ENCODE data around the gene PHLDB3.
A peak's percentile ranks its signal among the peaks of the same experiment; 100 is the strongest.

The PHLDB3 gene

GRCh38 chr19:43452582-43452981 lies 52.0 kb downstream of the PHLDB3 start:
- no peak for TF ChIP-seq CTCF (IDR thresholded peaks at IDR 0.05)

- no peak for TF ChIP-seq CTCF (IDR thresholded peaks at IDR 0.05)
These were observed 54.0 kb downstream of the PHLDB3 start for GRCh38 chr19:43450545-43450997.

GRCh38 chr19:43447655-43448054 lies 56.9 kb downstream of the PHLDB3 start:
- no peak for TF ChIP-seq CTCF (IDR thresholded peaks at IDR 0.05)

GRCh38 chr19:43446746-43447489 lies 57.6 kb downstream of the PHLDB3 start:
- peak; percentile 72 for TF ChIP-seq CTCF (IDR thresholded peaks at IDR 0.05)

GRCh38 chr19:43445426-43445825 lies 59.1 kb downstream of the PHLDB3 start:
- TF ChIP-seq CTCF (IDR thresholded peaks at IDR 0.05) = no peak

- TF ChIP-seq CTCF (IDR thresholded peaks at IDR 0.05) = no peak
These were observed 59.8 kb downstream of the PHLDB3 start for GRCh38 chr19:43444531-43445287.

- no peak for TF ChIP-seq CTCF (IDR thresholded peaks at IDR 0.05)
These were observed 62.8 kb downstream of the PHLDB3 start for GRCh38 chr19:43441716-43442115.

All from LNCAP (cell line).